Uterus (tissue), 2 donors: ENCODE data around the gene ZMYND12.

Experiments
- POLR2A ChIP-seq, 2 donors: fragments of 450-650 bp; IDR thresholded peaks; one replicate each; pipeline ENCODE4 v1.6.1; 2016; ENCODE audit warnings: antibody characterized with exemption in 2 of 2, mild to moderate bottlenecking in 1 of 2, moderate library complexity in 1 of 2
- TF ChIP-seq, protein P1 (sequence below), 4 experiments: fragments of 200-600 bp in 2 of 4; fragments of 450-650 bp in 2 of 4; sonication (generic) in 2 of 4; IDR thresholded peaks; one replicate each; pipeline ENCODE4 v1.5.1; 2016 to 2019; ENCODE audit warnings: antibody characterized with exemption in 4 of 4, mild to moderate bottlenecking in 2 of 4, moderate library complexity in 1 of 4

DNA sequence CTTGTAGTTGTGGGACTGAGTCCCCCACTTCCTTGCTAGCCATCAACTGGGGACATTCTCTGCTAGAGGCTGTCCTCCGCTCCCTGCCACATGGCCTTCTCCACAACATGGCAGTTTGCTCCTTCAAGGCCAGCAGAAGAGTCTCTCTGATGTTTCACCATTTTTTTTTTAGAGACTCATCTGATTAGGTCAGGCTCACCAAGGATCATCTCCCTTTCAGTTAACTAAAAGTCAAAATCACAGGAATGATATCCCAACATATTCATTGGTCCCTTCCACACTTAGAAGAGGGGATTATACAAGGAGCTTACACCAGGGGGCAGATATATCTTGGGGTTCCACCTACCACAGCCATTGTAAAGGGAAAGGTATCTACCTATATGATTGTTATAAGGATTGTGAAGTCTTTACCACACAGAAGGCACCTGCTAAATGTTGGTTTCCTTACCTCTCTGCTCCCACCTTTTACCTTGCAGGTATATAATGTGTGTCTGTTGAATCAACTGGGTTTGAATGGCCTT lies 51.9 kb downstream of the ZMYND12 start:
- TF ChIP-seq, protein P1, sequence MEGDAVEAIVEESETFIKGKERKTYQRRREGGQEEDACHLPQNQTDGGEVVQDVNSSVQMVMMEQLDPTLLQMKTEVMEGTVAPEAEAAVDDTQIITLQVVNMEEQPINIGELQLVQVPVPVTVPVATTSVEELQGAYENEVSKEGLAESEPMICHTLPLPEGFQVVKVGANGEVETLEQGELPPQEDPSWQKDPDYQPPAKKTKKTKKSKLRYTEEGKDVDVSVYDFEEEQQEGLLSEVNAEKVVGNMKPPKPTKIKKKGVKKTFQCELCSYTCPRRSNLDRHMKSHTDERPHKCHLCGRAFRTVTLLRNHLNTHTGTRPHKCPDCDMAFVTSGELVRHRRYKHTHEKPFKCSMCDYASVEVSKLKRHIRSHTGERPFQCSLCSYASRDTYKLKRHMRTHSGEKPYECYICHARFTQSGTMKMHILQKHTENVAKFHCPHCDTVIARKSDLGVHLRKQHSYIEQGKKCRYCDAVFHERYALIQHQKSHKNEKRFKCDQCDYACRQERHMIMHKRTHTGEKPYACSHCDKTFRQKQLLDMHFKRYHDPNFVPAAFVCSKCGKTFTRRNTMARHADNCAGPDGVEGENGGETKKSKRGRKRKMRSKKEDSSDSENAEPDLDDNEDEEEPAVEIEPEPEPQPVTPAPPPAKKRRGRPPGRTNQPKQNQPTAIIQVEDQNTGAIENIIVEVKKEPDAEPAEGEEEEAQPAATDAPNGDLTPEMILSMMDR (IDR thresholded peaks at IDR 0.05) = peak in 1 of 4 experiments; percentile 4
- no peak for TF ChIP-seq POLR2A (IDR thresholded peaks at IDR 0.05)
